GM12891 (cell line): ENCODE data around the gene C19orf67.

Experiments used
- DNase-seq: peaks from one replicate; pipeline ENCODE4 v3.0.0; 2011; ENCODE audit warnings: low spot score; ENCODE audit not compliant: insufficient read length
- FAIRE-seq: peaks from 2 replicates; lab custom pipeline; 2011; peaks lifted over from hg19 to GRCh38; lab: Jason Lieb, UNC
- PAX5 ChIP-seq: IDR thresholded peaks from 2 replicates; pipeline ENCODE4 v1.6.1; 2011; ENCODE audit warnings: low read length, moderate library complexity, mild to moderate bottlenecking; ENCODE audit not compliant: insufficient read depth, severe bottlenecking
- POLR2A ChIP-seq: IDR thresholded peaks from 2 replicates; pipeline ENCODE4 v1.6.1; 2011; ENCODE audit warnings: low read depth, low read length, control low read depth
- POLR2AphosphoS5 ChIP-seq: IDR thresholded peaks from 2 replicates; pipeline ENCODE4 v1.6.1; 2011; ENCODE audit warnings: low read depth, low read length, control low read depth
- POU2F2 ChIP-seq: IDR thresholded peaks from 2 replicates; pipeline ENCODE4 v1.6.1; 2011; ENCODE audit warnings: low read depth, mild to moderate bottlenecking, control low read depth, low read length, moderate library complexity
- SPI1 ChIP-seq: IDR thresholded peaks from 2 replicates; pipeline ENCODE4 v1.6.1; 2011; ENCODE audit warnings: low read depth, low read length, control low read depth
- TAF1 ChIP-seq: IDR thresholded peaks from 2 replicates; pipeline ENCODE4 v1.6.1; 2011; ENCODE audit warnings: low read depth, low read length, control low read depth

The C19orf67 gene

GRCh38 chr19:14117668-14118164, 32.1 kb upstream of the C19orf67 start, which contains the start of gene PRKACA:
Gene PRKACA, minus strand, starts transcription at chr19:14117762. Its CDS starts 215 bp downstream, at chr19:14117547.
- FAIRE-seq (peak; percentile 98), DNase-seq (peak; percentile 99)
- TF ChIP-seq PAX5 (peak; percentile 67), POLR2A (no peak)

DNA sequence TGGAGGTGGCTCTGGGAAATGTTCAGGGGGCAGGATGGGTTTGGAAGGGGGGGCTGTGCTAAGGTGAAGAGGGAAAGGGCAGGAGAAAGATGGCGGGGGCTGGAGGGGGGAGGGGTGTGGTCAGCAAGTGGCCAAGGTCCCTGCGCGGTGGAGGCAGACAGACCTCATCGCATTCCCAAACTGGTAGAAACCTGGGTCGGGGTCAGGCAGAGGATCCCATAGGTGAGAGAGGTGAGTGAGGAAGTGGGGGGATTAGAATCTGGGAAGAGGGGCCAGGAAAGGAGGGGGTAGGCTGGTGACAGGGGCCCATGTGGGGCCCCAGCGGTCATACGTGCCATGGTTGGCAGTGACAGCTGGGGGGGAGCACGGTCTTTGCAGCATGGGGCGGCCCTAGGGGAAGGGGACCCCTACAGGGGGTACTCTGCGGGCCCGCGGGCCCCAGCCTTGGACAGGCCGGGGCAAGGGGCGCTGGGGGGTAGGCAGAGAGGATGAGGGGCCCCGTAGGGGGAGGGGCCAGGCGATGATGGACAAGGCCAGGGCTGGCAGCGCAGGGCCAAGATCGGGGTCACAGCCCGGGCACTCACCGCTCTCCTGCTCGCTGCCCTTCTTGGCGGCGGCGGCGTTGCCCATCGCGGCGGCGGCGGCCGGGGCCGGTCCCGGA, 31.5 kb upstream of the C19orf67 start:
- no peak for FAIRE-seq
- no peak for DNase-seq
- no peak for TF ChIP-seq PAX5
- TF ChIP-seq POLR2A: no peak
- TF ChIP-seq POLR2AphosphoS5: no peak
- no peak for TF ChIP-seq SPI1
- TF ChIP-seq POU2F2: no peak
- no peak for TF ChIP-seq TAF1

GRCh38 chr19:14116525-14116917, 30.9 kb upstream of the C19orf67 start:
- TF ChIP-seq POLR2AphosphoS5 (no peak), POU2F2 (no peak), PAX5 (no peak), POLR2A (no peak), SPI1 (no peak), TAF1 (no peak)
- FAIRE-seq (no peak), DNase-seq (no peak)

DNA sequence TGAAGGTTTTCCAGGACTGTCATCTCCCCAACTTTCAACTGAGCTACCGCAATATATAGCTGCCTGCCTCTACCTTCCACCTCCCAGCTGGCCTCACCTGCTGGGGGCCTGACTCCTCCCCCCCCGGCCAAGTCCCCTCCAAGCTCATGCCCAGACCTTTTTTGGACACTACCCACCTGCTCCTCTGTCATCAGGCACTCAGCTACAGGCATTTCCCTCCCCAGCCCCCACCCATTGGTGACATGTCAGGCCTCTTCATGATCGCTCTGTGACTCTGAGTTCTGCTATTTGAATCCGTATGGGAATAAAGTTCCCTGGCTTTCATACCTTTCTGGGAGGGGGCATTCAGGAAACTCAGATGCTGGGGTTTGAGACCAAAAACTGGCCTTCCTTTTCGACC, 30.2 kb upstream of the C19orf67 start:
- DNase-seq (no peak), FAIRE-seq (no peak)
- no peak for TF ChIP-seq POU2F2
- TF ChIP-seq POLR2AphosphoS5: no peak
- TF ChIP-seq TAF1: no peak
- no peak for TF ChIP-seq PAX5
- no peak for TF ChIP-seq SPI1
- no peak for TF ChIP-seq POLR2A

GRCh38 chr19:14114854-14115253, 29.3 kb upstream of the C19orf67 start:
- FAIRE-seq: peak; percentile 35
- TF ChIP-seq POLR2A (no peak), PAX5 (no peak), SPI1 (no peak), TAF1 (no peak), POU2F2 (no peak), POLR2AphosphoS5 (no peak)
- no peak for DNase-seq

DNA sequence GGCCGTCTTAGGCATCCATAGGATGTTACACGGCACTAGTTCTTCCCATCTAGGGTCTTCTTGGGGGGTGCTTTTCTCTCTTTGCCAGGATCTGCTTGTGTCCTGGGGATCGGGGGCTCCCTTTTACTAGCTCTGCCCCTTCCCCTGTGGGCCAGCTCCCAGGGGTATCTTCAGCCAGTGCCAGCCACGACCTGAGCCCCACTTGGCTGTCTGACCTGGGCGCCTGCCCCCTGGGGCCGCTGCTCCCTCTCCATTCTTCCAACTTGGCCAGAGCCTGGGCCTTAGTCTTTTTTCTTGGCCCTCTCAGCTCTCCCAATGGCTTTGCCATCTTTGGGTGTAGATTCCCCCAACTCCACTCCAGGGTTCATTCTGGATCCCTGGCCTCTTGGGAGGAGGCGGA, 28.9 kb upstream of the C19orf67 start:
- DNase-seq: no peak
- no peak for FAIRE-seq
- no peak for TF ChIP-seq POLR2AphosphoS5
- TF ChIP-seq SPI1: no peak
- no peak for TF ChIP-seq POU2F2
- TF ChIP-seq PAX5: no peak
- TF ChIP-seq POLR2A: no peak

DNA sequence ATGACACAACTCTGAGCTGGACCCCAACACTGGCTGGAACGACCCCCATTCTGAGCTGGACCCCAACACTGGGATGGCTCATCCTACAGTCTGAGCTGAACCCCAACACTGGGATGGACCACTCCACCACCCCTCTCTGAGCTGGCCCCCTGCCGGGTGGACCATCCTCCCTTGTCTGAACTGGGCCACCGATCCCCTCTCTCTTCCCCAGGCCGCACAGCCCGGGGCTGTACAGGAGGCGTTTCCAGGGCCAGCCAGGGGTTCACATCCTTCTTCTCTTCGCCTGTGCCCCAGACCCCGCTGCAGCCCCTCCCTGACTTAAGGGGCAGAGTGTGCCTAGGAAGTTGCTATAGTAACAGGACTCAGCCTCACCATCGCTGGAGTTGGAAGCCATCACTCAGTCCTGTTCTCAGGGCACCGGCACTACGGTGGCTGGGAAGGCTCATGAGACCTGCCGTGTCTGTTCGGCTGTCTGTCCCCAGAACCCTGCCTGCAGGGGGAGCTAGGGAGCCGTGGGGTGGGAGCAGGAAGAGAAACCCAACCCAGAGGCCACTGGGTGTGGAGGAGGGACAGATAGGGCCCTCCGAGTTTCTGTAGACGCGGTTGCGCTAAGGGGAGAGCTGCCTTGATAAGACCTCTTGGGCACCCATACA, 28.3 kb upstream of the C19orf67 start:
- DNase-seq (no peak), FAIRE-seq (no peak)
- TF ChIP-seq SPI1 (no peak), TAF1 (no peak), POLR2AphosphoS5 (no peak), POU2F2 (no peak), PAX5 (no peak), POLR2A (no peak)

DNA sequence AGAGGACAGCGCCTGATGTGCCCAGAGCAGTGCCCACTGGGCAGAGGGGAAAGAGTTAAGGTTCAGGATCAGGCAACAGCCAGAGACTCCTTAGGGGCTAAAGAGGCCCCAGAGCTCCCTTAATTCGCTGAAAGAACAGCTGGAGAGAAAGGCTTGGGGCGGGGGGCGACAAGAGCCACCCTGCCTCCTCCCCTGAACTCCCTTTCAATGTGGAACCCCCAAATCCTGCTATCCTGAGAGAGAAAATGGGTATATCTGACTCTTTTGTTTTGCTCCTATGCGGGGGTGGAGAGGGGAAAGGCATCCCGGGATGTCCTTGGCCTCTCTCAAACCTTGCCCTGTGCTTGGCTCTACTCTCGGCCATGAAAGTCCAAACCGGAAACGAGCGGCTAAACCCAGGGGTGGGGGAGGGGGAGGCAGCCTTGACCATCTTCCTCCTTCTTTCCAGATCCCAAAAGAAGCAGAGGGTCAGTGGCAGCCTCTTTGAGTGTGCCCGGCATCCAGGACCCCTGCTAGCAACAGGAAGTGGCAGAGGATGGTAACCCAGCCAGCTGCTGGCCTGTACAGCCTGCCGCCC, 27.3 kb upstream of the C19orf67 start:
- TF ChIP-seq POLR2A (no peak), POLR2AphosphoS5 (no peak), PAX5 (no peak), SPI1 (no peak)
- DNase-seq (no peak), FAIRE-seq (no peak)

GRCh38 chr19:14112051-14112808, 26.6 kb upstream of the C19orf67 start:
- FAIRE-seq (no peak), DNase-seq (no peak)
- TF ChIP-seq POLR2A (no peak), POLR2AphosphoS5 (no peak), SPI1 (no peak), PAX5 (no peak), TAF1 (no peak), POU2F2 (no peak)
